GM10266 (cell line): Measurements from ENCODE around the gene IL17RD.

ENCODE experiments used
- DNase-seq: peaks from one replicate; pipeline ENCODE4 v3.0.0; 2012; ENCODE audit errors: extremely low spot score
- TF ChIP-seq, protein P1 (sequence below): IDR thresholded peaks from 2 replicates; pipeline ENCODE4 v1.5.1; 2012; ENCODE audit warnings: mild to moderate bottlenecking, low read depth; ENCODE audit not compliant: control insufficient read depth, insufficient read depth; ENCODE audit errors: missing control alignments

Gene IL17RD

DNA sequence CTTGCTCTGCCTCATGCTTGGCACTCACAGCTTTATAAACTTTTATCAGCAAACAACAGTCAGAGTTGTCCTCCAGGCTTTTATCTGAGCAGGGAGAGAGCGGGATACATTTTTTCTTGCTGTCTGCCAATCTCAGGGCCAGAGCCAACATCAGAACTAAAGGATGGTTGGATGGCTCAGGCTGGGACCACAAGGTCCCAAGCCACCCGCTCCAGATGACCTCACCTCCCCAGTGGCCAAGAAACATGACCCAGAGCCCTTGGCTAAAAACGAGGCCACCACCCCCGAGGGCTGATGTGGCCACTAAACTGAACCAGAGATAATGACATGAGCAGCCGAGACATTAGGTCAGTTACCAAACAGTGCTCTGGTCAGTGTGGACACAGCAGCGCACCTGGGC, 123.5 kb downstream of the IL17RD start:
- TF ChIP-seq, protein P1, sequence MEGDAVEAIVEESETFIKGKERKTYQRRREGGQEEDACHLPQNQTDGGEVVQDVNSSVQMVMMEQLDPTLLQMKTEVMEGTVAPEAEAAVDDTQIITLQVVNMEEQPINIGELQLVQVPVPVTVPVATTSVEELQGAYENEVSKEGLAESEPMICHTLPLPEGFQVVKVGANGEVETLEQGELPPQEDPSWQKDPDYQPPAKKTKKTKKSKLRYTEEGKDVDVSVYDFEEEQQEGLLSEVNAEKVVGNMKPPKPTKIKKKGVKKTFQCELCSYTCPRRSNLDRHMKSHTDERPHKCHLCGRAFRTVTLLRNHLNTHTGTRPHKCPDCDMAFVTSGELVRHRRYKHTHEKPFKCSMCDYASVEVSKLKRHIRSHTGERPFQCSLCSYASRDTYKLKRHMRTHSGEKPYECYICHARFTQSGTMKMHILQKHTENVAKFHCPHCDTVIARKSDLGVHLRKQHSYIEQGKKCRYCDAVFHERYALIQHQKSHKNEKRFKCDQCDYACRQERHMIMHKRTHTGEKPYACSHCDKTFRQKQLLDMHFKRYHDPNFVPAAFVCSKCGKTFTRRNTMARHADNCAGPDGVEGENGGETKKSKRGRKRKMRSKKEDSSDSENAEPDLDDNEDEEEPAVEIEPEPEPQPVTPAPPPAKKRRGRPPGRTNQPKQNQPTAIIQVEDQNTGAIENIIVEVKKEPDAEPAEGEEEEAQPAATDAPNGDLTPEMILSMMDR: no peak
- DNase-seq: no peak
